OCI-M1 (cell line): ENCODE data around the gene TNNI2.
"Not testable (repeated sequence)": the region's sequence is repeated elsewhere in the genome, so short reads cannot be mapped to it uniquely, and the experiment has no call there.

Source experiments
- DNase-seq: peaks from one replicate; lab custom pipeline; 2025; lab: John Stamatoyannopoulos, UW

Gene TNNI2

DNA sequence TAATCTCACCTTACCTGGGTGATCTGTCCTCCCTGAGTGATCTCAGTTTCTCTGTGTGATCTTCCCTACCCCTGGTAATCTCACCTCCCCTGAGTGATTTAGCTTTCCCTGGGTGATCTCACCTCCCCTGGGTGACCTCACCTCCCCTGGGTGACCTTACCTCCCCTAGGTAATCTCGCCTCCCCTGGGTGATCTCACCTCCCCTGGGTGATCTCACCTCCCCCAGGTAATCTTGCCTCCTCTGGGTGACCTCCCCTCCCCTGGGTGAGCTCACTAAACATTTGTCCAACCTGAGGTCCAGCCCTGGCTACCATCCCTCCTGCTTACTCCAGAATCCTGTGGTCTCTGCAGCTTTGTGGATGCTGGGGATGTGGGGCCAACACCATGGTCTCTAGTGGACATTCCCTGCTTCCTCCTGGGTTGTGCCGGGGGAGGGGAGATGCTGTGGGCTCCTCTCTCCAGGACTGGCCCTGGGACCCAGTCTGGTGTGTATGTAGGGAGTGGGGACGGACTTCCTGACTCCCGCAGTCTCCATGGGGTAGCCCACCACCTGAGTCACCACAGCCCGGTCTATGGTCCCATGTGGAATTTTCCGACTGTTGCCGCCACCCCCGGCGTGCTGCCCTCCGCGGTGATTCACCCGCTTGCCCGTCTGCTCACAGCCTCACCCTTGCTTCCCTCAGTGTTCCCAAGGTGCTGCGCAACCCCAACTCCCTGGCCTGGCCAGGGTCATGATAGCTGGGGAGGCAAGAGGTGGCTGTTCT lies 24.0 kb downstream of the TNNI2 start:
- no peak for DNase-seq

DNA sequence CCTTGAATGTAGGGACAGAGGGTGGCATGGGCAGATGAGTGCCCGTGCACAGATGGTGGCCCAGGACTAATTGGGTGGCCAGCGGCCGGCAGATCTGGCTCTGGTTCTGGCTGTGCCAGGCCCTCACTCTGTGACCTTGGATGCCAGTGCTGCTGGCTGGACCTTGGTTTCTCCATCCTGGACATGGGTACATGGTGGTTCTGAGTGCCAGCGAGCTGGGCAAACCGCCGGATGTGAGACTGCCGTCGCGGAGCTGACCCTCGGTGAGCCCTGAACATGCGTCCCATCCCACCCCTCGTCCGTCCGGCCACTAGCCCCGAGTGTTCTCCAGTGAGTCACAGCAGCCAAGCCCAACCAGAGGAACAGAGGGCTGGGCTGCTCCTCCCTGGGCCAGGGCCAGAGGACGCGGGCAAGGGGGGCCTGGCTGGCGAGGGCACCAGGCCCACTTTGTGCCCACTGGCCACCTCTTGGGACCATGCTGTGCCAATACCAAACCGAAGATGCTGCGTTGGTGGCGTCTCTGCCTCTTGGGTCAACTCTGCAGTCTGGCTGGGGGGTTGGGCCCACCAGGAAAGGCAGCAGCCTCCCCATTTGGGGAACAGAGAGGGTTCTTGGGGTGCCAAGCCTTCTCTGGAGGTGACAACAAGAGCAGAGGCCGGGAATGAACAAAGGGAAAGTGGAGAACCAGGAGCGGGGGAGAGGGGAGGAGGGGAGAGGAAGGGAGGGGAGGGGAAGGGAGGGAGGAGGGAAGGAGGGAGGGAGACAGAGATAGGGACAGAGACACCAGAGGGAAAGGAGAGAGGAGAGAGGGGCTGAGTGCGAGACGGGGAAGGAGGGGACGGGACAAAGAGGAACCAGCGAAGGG lies 24.8 kb downstream of the TNNI2 start:
- peak; percentile 18 for DNase-seq

DNA sequence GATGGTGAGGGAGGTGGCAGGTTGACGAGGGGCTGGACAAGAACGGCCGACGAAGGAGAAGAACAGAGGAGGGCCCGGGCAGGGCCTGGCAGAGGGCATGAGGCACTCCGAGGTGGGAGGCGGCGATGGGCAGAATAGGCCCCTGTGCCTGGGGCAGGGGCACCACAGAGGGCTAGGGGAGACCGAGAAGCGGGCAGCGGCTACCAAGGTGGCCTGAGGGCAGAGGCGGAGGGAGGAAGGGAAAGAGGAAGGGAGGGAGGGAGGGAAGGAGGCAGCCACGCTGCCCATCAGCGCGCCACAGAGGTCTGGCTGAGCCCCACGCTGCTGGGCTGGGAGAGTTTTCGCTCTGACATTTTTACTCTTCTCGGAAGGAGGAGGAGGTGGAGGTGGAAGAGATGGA lies 25.4 kb downstream of the TNNI2 start:
- DNase-seq: no peak

DNA sequence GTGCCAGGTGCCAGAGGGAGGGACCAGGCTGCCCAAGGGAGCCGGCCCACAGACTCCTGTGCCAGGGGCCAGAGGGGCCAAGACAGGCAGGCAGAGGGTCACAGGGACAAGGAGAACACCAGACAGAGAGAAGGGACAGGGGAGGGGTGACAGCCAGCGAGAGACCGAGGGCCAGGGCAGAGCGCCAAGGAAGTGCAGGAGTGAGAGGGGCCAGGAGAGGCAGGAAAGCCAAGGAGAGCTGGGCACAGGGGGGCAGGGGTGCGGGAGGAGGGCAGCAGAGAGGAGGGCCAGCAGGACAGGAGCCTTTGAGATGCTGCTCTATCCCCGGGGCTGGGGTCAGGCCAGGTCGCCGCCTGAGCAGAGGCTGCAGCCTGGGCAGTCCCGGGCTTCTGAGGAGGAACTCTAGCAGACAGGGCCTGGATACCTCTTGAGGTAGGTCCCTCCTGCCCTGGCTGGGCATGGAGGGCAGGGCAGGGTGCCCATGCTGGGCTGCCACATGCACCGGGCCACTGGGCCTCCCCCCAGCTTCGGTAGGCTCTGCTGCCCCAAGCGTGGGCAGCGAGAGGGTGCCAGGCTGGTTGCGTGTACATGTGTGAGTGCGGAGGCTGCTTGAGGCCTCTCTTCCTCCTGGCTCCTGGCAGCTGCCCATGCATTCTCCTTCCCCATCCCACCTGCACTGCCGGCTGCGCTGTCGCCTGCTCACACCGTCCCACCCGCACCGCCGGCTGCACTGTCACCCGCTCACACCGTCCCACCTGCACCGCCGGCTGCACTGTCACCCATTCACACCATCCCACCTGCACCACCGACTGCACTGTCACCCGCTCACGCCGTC lies 26.3 kb downstream of the TNNI2 start:
- no peak for DNase-seq

DNA sequence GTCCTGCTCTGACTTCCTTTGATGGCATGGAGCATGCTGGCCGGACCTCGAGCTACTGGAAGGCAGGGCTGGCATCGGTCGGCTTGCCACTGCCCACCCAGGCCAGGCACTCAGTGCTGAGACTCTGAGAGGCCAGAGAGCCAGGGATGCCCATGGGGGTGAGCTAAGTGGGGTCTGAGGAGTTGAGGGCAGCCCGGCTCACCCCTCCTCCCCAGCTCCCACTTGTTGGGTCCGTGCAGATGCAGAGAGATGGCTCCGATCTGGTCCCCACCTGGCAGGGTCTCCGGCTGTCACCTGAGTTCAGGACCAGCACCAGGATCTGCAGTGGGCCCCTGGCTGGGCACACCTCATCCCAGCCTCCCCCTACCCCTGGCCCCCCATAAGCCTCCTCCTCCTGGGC lies 27.4 kb downstream of the TNNI2 start:
- no peak for DNase-seq

DNA sequence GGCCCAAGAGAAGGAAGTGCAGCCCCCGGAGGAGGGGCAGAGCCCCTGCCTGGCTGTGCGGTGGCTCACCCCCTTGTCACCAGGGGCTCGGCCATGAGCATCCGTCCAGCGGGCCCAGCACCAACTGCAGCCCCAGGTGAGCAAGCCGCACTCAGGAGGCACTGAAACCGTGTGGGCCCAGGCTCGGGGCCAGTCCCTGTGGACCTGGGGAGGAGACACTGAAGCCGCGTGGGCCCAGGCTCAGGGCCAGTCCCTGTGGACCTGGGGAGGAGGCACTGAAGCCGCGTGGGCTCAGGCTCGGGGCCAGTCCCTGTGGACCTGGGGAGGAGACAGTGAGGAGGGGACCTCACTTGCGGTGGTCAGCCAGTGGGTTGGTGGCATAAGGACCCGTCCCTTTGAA lies 28.0 kb downstream of the TNNI2 start:
- no peak for DNase-seq

DNA sequence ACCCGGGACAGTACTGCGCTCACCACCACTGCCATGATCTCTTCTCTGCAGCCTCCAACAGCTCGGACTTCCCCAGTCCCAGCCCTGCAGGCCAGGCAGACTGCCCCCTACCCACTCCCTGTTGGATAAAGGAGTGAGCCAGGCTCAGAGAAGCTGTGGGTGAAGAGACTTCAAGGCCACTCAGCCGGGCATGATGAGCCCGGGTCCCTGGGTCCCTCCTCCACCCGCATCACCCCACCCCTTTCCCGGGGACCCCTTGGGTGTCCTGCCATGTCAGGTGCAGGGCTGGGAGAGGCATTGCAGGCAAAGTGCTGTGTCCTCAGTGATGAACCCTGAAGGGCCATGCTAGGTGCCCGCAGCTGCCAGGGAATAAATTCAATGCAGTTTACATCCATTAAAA lies 28.6 kb downstream of the TNNI2 start:
- DNase-seq: no peak

DNA sequence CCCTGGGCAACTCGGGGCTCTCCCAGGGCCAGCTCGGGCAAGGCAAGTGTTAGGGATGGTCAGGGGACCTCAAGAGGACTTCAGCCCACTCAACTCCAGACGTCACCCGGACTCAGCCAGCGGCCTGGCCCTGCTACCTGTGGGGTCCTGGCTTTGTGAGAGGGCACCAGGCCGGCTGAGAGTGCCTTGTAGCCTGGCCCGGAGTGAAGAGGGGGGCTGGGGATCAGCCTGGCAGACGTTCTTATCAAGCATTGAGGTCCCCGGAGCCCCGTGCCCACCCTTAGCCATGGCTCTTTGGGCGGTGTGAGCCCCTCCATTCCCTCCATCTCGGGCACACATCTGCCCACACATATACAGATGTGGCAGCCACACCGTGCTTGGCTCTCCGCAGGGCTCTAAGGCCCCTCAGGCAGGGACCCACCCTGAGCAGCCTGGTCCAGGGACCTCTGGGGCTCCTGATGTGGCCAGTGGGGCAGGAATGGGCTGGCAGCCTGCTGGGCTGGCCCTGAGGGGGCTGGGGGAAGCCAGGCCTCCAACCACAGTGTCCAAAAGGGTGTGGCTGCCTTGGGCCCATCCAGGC lies 29.4 kb downstream of the TNNI2 start:
- no peak for DNase-seq

DNA sequence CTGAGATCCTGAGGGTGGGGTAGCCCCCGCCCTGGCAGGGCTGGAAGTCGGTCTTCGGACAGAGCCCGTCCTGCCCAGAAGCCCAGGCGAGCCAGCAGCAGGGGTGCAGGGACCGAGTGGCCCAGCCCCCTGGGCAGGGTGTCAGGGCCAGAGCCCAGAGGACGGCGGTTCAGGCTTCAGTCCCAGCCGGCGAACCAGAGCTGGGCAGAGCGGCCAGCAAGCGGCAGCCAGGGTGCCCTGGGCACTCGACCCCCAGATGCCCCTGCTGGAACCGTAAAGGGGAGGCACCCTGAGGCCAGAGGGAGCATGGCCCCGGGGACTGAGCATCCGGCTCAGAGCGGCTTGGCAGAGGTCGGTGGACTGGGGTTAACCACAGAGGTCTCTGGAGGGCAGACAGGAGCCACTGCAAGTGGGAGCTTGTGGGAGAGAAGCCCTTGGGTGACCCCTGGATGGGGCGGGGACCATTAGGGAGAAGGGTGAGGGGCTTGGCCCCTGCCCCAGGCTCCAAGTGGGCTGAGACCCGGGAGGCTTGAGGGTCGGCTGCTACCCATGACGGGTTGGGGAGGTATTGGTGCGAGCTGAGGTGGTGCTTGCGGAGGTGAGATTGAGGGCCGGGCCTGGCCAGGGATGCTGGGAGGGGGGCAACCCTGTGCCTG lies 30.0 kb downstream of the TNNI2 start:
- no peak for DNase-seq

DNA sequence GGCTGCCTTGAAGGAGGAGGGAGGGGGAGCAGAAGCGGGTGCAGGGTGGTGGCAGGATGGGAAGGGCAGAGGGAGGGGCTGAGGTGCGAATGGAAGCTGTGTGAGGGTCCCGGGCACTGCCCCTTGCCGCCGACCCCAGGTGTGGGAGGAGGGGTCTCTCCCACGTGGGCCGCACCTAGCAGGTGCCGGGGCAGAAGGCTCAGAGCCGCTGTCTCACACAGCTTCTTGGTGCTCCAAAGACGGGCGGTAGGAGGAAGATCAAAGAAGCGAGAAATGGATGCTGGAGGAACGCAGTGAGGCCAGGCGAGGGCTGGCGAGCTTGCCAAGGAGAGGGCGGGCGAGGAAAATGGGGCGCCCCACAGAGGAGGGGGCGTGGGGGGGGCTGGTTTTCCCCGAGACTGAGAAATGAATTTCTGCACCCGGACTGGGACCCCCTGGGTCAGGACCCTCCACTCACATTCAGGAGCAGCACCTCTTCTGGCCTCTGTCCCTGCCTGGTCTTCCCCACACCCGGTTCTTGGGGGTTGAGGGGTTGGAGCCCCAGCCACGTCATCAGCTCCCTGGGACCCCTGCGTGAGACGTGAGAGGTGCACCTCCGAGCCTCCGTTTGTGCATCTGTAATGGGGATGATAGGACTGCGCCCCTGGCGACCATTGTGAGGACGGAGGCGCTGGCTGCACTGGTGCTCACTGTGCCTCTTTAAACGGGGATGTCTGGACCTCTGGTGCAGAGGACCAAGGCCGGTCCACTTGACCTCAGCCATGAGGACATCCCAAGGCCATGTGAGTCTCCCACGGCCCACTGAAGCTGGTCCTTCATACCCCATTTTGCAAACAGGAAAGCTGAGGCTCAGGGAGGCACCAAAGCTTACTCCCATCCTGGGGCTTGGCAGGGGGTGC lies 30.9 kb downstream of the TNNI2 start:
- DNase-seq: no peak

DNA sequence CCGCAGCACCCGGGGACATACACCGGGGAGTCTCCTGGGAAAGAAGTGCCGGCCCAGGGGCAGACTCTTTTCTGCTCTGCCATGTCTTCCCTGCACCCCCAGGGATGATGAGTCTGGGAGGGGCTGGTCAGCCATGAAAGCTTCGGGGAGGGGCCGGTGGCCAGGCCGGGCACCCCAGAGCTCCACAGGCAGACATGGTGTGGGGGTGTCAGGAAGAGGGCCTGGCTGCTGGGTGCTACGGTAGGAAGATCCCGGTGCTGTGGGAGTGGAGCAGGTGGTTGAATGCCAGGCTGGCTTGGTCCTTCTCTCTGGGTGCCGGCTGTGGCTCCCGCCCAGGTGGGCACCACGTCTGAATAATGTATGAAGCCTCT lies 31.5 kb downstream of the TNNI2 start:
- no peak for DNase-seq

DNA sequence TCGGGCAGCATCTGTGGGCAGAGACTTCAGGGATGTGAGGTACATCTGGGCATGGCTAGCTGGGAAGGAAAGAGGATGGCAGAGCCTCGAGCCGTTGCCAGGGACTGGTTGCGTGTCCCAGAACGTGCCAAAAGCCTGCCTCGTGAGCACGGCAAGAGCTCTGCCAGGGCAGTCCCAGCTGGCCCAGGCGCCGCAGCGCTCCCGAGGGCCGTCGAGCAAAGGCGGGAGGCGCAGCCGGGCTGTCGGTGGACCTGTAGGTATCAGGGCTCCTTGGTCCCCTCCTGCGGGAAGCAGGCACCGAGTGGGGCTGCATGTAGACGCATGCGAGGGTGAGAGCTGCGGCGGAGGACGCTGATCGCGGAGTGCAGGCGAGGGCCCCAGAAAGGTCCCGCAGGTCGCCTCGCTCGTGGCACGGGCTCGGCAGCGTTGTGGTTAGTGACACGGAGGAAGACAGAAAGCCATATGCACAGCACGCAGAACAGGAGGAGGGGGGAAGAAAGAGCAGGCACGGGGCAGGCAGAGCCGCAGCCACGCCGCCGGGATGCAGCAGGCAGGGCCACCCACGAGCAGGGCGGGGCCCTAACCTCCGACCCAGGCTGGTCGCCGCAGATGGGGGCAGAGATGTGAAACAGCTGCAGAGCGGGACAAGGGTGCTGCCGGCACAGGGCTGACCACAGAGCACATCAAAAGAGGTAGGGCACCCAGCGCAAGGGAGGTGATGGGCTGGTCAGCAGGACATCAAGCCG lies 32.1 kb downstream of the TNNI2 start:
- no peak for DNase-seq

DNA sequence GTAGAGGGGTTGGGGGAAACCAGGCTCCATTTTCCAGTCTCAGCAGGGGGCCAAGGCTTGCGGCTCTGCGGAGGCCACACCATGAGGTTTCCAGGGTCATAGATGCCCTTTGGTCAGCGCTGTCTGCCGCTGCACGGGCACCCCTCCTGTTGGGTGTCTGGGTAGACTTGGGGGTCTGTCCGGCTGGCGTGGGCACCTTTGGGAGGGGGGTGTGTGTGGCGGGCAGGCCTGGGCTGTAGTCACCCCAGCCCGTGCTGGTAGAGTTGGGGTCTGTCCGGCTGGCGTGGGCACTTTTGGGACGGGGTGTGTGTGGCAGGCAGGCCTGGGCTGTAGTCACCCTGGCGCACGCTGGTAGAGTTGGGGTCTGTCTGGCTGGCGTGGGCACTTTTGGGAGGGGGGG lies 32.8 kb downstream of the TNNI2 start:
- DNase-seq: no peak

DNA sequence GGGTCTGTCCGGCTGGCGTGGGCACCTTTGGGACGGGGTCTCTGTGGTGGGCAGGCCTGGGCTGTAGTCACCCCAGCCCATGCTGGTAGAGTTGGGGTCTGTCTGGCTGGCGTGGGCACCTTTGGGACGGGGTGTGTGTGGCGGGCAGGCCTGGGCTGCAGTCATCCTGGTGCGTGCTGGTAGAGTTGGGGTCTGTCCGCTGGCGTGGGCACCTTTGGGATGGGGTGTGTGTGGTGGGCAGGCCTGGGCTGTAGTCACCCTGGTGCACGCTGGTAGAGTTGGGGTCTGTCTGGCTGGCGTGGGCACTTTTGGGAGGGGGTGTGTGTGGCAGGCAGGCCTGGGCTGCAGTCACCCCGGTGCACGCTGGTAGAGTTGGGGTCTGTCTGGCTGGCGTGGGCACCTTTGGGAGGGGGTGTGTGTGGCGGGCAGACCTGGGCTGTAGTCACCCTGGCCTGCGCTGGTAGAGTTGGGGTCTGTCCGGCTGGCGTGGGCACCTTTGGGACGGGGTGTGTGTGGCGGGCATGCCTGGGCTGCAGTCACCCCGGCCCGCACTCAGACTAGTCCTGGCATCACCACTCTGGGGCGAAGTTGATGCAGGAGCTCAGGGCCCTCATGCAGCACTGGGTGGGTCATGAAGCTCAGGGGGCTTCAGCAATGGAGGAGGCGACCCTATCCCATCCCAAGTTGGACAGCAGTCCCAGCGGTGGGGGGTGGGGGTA lies 33.6 kb downstream of the TNNI2 start:
- DNase-seq: no peak

DNA sequence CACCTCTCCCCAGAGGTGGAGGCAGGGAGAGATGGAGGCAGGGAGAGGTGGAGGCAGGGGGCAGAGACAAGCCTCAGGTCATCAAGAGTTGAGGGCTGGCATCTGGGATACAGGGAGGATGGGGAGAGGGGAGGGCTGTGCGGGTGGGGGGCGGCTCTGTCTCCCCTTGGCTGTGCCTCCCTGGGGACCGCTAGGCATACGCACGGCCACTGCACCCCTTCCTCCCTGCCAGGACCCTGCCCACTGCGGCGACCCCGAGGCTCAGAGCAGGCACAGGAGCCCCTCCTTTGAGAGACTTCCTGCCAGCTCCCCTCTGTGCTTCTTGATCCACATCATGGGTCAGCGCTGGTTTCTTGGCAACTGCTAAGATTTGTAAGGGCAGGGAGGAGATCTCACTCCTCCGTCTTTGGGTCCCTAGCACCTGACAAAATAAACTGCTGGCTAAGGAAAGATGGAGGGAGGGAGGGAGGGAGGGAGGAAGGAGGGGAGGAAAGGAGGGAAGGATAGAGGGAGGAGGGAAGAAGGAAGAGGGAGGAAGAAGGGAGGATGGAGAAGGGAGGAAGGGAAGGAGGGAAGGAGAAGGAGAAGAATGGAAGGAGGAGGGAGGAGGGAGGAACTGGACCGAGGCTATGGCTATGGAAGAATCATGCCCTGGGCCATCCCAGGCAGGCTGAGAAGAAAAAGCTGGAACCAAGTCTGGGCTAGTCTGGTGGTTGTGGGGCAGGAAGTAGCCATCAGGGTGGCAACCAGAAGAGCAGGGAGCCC lies 34.4 kb downstream of the TNNI2 start:
- no peak for DNase-seq

DNA sequence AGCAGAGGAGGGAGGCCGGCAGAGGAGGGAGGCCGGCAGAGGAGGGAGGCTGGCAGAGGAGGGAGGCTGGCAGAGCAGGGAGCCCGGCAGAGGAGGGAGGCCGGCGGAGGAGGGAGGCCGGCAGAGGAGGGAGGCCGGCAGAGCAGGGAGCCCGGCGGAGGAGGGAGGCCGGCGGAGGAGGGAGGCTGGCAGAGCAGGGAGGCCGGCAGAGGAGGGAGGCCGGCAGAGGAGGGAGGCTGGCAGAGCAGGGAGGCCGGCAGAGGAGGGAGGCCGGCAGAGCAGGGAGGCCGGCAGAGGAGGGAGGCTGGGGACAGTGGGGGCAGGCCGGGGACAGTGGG lies 35.0 kb downstream of the TNNI2 start:
- not testable (repeated sequence) for DNase-seq

DNA sequence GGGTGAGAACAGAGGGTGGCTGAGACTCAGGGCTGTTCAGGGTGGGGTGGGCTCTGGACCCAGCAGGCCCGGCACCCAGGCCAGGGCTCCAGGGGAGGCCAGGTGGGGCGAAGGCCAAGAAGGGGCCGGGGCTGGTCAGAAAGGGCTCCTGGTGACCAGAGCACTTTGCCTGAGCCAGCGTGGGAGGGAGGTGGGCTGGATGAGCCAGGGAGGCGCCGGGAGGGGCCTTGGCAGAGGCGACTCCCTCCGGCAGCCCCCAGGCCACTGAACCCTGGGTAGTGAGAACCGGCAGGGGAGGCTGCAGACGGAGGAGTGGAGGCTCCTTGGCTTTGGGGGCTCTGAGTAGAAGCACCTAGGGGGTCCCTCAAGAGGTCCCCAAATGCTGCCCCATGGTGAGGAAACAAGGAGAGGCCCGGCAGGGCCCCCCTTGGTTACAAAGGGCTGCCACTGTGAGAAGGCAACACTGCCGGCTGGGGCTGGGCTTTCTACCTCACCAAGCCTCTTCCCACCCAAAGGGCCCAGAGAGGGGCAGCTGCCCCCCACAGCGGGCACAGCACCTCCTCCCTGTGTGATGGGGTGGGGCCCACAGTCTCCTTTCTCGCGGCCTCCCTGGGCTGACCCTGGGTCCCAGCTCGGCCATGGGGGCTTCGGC lies 35.8 kb downstream of the TNNI2 start:
- DNase-seq: not testable (repeated sequence)
